B cell (primary cell): ENCODE results near the gene FOLR1. TPM values are rescaled to one million over a fixed set of nuclear protein-coding genes. Genes with fewer than 3 reads are reported as not detected.

Experiments used
- ATAC-seq: fragments of 200-7000 bp; cut with Tn5 transposase; one replicate; pipeline ENCODE4 v1.10.0; 2021; ENCODE audit warnings: low read depth, mild to moderate bottlenecking, moderate number of reproducible peaks, moderate library complexity
- CTCF ChIA-PET: fragments of 350-600 bp; sonication (Branson Sonifier 250); formaldehyde crosslinking; loops from one replicate; lab custom pipeline; 2021; ENCODE audit warnings: antibody characterized with exemption, inconsistent platforms; lab: Charles Lee
- POLR2A ChIA-PET: fragments of 350-600 bp; sonication (Branson Sonifier 250); formaldehyde crosslinking; loops from one replicate; lab custom pipeline; 2021; ENCODE audit warnings: antibody characterized with exemption; lab: Charles Lee
- DNase-seq: peaks from one replicate; pipeline ENCODE4 v3.0.0; 2013
- H2AFZ ChIP-seq: 2 replicates; pipeline ENCODE4 v1.6.1; 2012; ENCODE audit warnings: mild to moderate bottlenecking, low read depth, low read length; ENCODE audit not compliant: insufficient read depth, poor library complexity, severe bottlenecking
- H3K27ac ChIP-seq, 2 donors: 1 replicate in 1 of 2; 2 replicates in 1 of 2; pipeline ENCODE4 v1.5.1; 2012 to 2013; ENCODE audit warnings: low read length in 2 of 2, mild to moderate bottlenecking in 2 of 2, moderate library complexity in 1 of 2
- H3K27me3 ChIP-seq, 4 experiments: fragments of 200-600 bp in 1 of 4; sonication (generic) in 1 of 4; replicated peaks in 1 of 4; 1 replicate in 2 of 4; 2 replicates in 2 of 4; pipeline versions ENCODE4 v1.6.1 to v1.7.0; 2013 to 2016; ENCODE audit warnings: low read length in 3 of 4, mild to moderate bottlenecking in 2 of 4, mixed read lengths in 1 of 4, moderate library complexity in 1 of 4; ENCODE audit not compliant: insufficient read depth in 4 of 4, control insufficient read depth in 3 of 4; ENCODE audit errors: control extremely low read depth in 1 of 4
- H3K36me3 ChIP-seq, 2 experiments: replicated peaks in 1 of 2; 1 replicate in 1 of 2; 2 replicates in 1 of 2; pipeline versions ENCODE4 v1.6.1 to v1.7.1; 2013; ENCODE audit warnings: low read length in 1 of 2; ENCODE audit not compliant: insufficient read depth in 2 of 2, control insufficient read depth in 1 of 2; ENCODE audit errors: control extremely low read depth in 1 of 2, extremely low read depth in 1 of 2
- H3K4me1 ChIP-seq, 2 donors: fragments of 200-600 bp in 1 of 2; sonication (generic) in 1 of 2; 1 replicate in 1 of 2; 2 replicates in 1 of 2; pipeline versions ENCODE4 v1.5.1 to v1.6.1; 2013 to 2017; ENCODE audit warnings: low read length in 2 of 2; ENCODE audit not compliant: control insufficient read depth in 2 of 2, insufficient read depth in 2 of 2
- H3K4me2 ChIP-seq: replicated peaks from 2 replicates; pipeline ENCODE3; 2012; ENCODE audit warnings: mild to moderate bottlenecking, low read depth, low read length; ENCODE audit not compliant: poor library complexity, severe bottlenecking
- H3K4me3 ChIP-seq, 5 experiments: fragments of 200-600 bp in 1 of 5; sonication (generic) in 1 of 5; 1 replicate in 3 of 5; 2 replicates in 2 of 5; pipeline versions ENCODE4 v1.5.1 to v1.7.0; 2011 to 2016; ENCODE audit warnings: low read length in 4 of 5, mild to moderate bottlenecking in 4 of 5, low read depth in 2 of 5, control low read depth in 1 of 5, moderate library complexity in 1 of 5; ENCODE audit not compliant: insufficient read depth in 1 of 5; ENCODE audit errors: control extremely low read depth in 1 of 5, extremely low read depth in 1 of 5
- H3K79me2 ChIP-seq: fragments of 200-600 bp; sonication (generic); one replicate; pipeline ENCODE4 v1.6.0; 2016; ENCODE audit warnings: low read length; ENCODE audit not compliant: control insufficient read depth, insufficient read depth
- H3K9ac ChIP-seq: fragments of 200-600 bp; sonication (generic); 2 replicates; pipeline ENCODE4 v1.6.1; 2017; ENCODE audit warnings: mild to moderate bottlenecking, low read length, moderate library complexity
- H3K9me3 ChIP-seq, 3 donors: one replicate each; pipeline versions ENCODE4 v1.6.1 to v1.7.1; 2013; ENCODE audit warnings: low read length in 2 of 3; ENCODE audit not compliant: control insufficient read depth in 2 of 3, insufficient read depth in 1 of 3; ENCODE audit errors: control extremely low read depth in 1 of 3
- H4K20me1 ChIP-seq: 2 replicates; pipeline ENCODE4 v1.6.0; 2012; ENCODE audit warnings: mild to moderate bottlenecking, low read length; ENCODE audit not compliant: insufficient read depth, control insufficient read depth, poor library complexity, severe bottlenecking
- H3K27ac Mint-ChIP-seq: one replicate; pipeline ENCODE4 v1.8.0; 2021; ENCODE audit warnings: mixed read lengths
- H3K27me3 Mint-ChIP-seq: one replicate; pipeline ENCODE4 v1.8.0; 2021; ENCODE audit warnings: mixed read lengths
- H3K4me1 Mint-ChIP-seq: one replicate; pipeline ENCODE4 v1.8.0; 2021; ENCODE audit warnings: mixed read lengths
- H3K4me3 Mint-ChIP-seq: one replicate; pipeline ENCODE4 v1.8.0; 2021; ENCODE audit warnings: mixed read lengths
- H3K9me3 Mint-ChIP-seq: one replicate; pipeline ENCODE4 v1.8.0; 2022; ENCODE audit warnings: mixed read lengths; ENCODE audit not compliant: insufficient read depth
- CTCF ChIP-seq: fragments of 200-600 bp; IDR thresholded peaks from one replicate; pipeline ENCODE4 v1.8.0; 2022; ENCODE audit warnings: antibody characterized with exemption, mild to moderate bottlenecking
- EZH2 ChIP-seq: IDR thresholded peaks from 2 replicates; pipeline ENCODE4 v1.6.1; 2012; ENCODE audit warnings: borderline replicate concordance, low read depth, mild to moderate bottlenecking, moderate library complexity, low read length; ENCODE audit not compliant: insufficient read depth, poor library complexity, severe bottlenecking
- WGBS: methylation state at CpG from one replicate; pipeline ENCODE4 v1.1.5; 2013; ENCODE audit warnings: missing lambda C conversion rate; ENCODE audit not compliant: insufficient coverage; 5-methylcytosine and 5-hydroxymethylcytosine counted together
- intact Hi-C: fragments of 100-400 bp; cut with micrococcal nuclease; formaldehyde crosslinking; loops from one replicate; pipeline ENCODE4 v1.10.0; 2022
- polyA plus RNA-seq: library from polyadenylated mRNA; depleted of rRNA; stranded (reverse); fragments of >200 nt; gene quantifications from 2 replicates; pipeline ENCODE4 v1.2.3, GENCODE V29; 2012
- total RNA-seq, 2 donors: library from RNA; stranded (reverse); fragments of 120-200 nt in 1 of 2; gene quantifications; 1 replicate in 1 of 2; 2 replicates in 1 of 2; pipeline versions ENCODE4 v1.2.3 to v1.2.4, GENCODE V29; 2013 to 2022

Gene FOLR1
- total and polyA plus RNA-seq, 2 donors (not counting 1 experiment from before 2014, with no cell fraction given): not detected

GRCh38 chr11:72218251-72218745 is 26.4 kb downstream of the FOLR1 start:
- Histone ChIP-seq H3K4me3 (no peak overlapping the region), H3K79me2 (peaks cover 7% of the 10 kb centered on the region), H3K4me1 (peaks cover 33 to 49% of the 10 kb centered on the region in 2 donors), H3K27ac (no peak overlapping the region), H3K27me3 (peaks cover 0 to 3% (median 0%) of the 10 kb centered on the region in 4 experiments), H3K9me3 (no peaks in the 10 kb centered on the region), H3K36me3 (no peaks in the 10 kb centered on the region), H3K4me2 (peak overlapping the region; percentile 12), H4K20me1 (no peaks in the 10 kb centered on the region), H3K9ac (no peak overlapping the region), H2AFZ (no peak overlapping the region)
- ChIA-PET POLR2A (no interaction called here), CTCF (no interaction called here)
- TF ChIP-seq EZH2 (no peak), CTCF (no peak)
- H3K9me3 Mint-ChIP-seq: no peaks in the 10 kb centered on the region
- ATAC-seq (no peak), DNase-seq (no peak)
- H3K4me1 Mint-ChIP-seq: peaks cover 48% of the 10 kb centered on the region
- H3K27me3 Mint-ChIP-seq: peaks cover 4% of the 10 kb centered on the region
- H3K27ac Mint-ChIP-seq: peak overlapping the region; percentile 72
- intact Hi-C loops: no loop called here
- WGBS: 100% methylated on average over 4 of the region's 5 CpGs
- H3K4me3 Mint-ChIP-seq: no peak overlapping the region

- H2AFZ ChIP-seq: peak overlapping the region; percentile 84
- no peak for ATAC-seq
- 84% methylated on average over 7 of the region's 10 CpGs for WGBS
Measured at GRCh38 chr11:72220696-72221363, 28.9 kb downstream of the FOLR1 start.

More at GRCh38 chr11:72220696-72221363, 28.9 kb downstream of the FOLR1 start:
- Histone ChIP-seq H3K36me3 (no peaks in the 10 kb centered on the region), H3K79me2 (peaks cover 13% of the 10 kb centered on the region), H3K4me1 (peaks cover 39 to 57% of the 10 kb centered on the region in 2 donors), H3K4me2 (peak overlapping the region; percentile 99), H3K4me3 (peak overlapping the region in 4 of 5 experiments; percentile 13 to 80 (median 30)), H3K9ac (peak overlapping the region; percentile 43), H4K20me1 (no peaks in the 10 kb centered on the region), H3K27ac (no peak overlapping the region), H3K27me3 (peaks cover 0 to 3% (median 0%) of the 10 kb centered on the region in 4 experiments), H3K9me3 (no peaks in the 10 kb centered on the region)
- no peak for DNase-seq
- Mint-ChIP-seq H3K27me3 (peaks cover 4% of the 10 kb centered on the region), H3K9me3 (no peaks in the 10 kb centered on the region), H3K4me3 (peak overlapping the region; percentile 93), H3K27ac (peak overlapping the region; percentile 96), H3K4me1 (peaks cover 56% of the 10 kb centered on the region)
- ChIA-PET POLR2A (no interaction called here), CTCF (interaction anchor here (1.0 to 1.2 kb wide), 2 partner anchors 16 to 17 kb away, joined by 4 to 5 read pairs; no protein-coding TSS in a partner anchor)
- intact Hi-C loops: loop anchor here (5.0 to 10.0 kb wide), 6 partner anchors 191 to 1761 kb away; partner anchors contain the start of genes ARAP1, ATG16L2, CLPB and FAM168A
- TF ChIP-seq CTCF (no peak), EZH2 (no peak)
